ENCODE results near the gene SUPT5H.

The SUPT5H gene

GRCh38 chr19:39405261-39405957 is 40.0 kb upstream of the SUPT5H start:
- H3K27me3 ChIP-seq (ENCODE audit: control insufficient read depth, insufficient read depth, low read length) = no peaks in the 10 kb centered on the region
- no peaks in the 10 kb centered on the region for H3K9me3 ChIP-seq (replicated peaks; ENCODE audit: low read length)
- H3K36me3 ChIP-seq (ENCODE audit: insufficient read depth, low read length) = peaks cover 15% of the 10 kb centered on the region
- peak overlapping the region; percentile 77 for H3K9ac ChIP-seq (ENCODE audit: low read depth, low read length)
- H3K4me3 ChIP-seq (ENCODE audit: low read length) = no peak overlapping the region
- peak overlapping the region; percentile 88 for H3K4me2 ChIP-seq (ENCODE audit: low read length)
- peaks cover 44% of the 10 kb centered on the region for H3K4me1 ChIP-seq (ENCODE audit: control insufficient read depth, insufficient read depth, low read length)

DNA sequence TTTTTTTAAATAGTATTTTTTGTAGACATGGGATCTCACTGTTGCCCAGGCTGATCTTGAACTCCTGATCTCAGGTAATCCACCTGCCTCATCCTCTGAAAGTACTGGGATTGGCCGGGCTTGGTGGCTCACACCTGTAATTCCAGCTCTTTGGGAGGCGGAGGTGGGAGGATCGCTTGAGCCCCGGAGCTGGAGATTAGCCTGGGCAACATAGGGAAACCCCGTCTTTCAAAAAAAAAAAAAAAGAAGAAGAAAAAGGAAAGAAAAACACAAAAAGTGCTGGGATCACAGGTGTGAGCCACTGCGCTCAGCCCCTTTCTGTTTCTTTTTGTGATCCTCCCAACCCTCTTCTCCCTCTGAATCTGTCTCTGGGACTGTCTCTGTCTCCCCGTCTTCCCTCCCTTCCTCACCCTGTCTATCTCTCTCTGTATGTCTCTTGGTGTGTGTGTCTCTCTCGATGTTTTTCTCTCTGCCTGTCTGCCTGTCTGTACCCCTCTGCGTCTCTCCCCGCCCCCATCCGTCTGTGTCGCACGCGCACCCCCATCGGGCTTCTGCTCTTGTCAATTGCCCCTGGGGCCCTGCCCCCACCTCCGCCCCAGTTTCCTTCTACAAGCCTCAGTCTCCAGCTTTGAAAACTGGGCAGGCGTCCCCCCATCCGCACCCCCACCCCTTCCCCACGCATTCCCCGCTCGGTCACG is 39.3 kb upstream of the SUPT5H start:
- Histone ChIP-seq H3K4me1 (ENCODE audit: control insufficient read depth, insufficient read depth, low read length) (peaks cover 49% of the 10 kb centered on the region), H3K9ac (ENCODE audit: low read depth, low read length) (peak overlapping the region; percentile 77)

GRCh38 chr19:39406656-39407409 is 38.5 kb upstream of the SUPT5H start, which contains the start of gene ZFP36:
Gene ZFP36 (plus strand): TSS chr19:39406847. CDS start chr19:39406905, 58 bp downstream.
- H3K27me3 ChIP-seq (ENCODE audit: control insufficient read depth, insufficient read depth, low read length) = no peaks in the 10 kb centered on the region
- peak within 1 kb of the TSS; percentile 88 for H3K4me2 ChIP-seq (ENCODE audit: low read length)
- H3K9me3 ChIP-seq (replicated peaks; ENCODE audit: low read length) = no peaks in the 10 kb centered on the region
- peaks cover 15% of the 10 kb centered on the region for H3K36me3 ChIP-seq (ENCODE audit: insufficient read depth, low read length)
- peaks cover 47% of the 10 kb centered on the region for H3K4me1 ChIP-seq (ENCODE audit: control insufficient read depth, insufficient read depth, low read length)
- H3K4me3 ChIP-seq (ENCODE audit: low read length) = peak within 1 kb of the TSS; percentile 80
- peak within 1 kb of the TSS; percentile 91 for H3K9ac ChIP-seq (ENCODE audit: low read depth, low read length)

More for the DNA sequence above, 39.3 kb upstream of the SUPT5H start:
- H3K4me3 ChIP-seq (ENCODE audit: low read length) = peak overlapping the region; percentile 80
- no peaks in the 10 kb centered on the region for H3K27me3 ChIP-seq (ENCODE audit: control insufficient read depth, insufficient read depth, low read length)
- H3K9me3 ChIP-seq (replicated peaks; ENCODE audit: low read length) = no peaks in the 10 kb centered on the region
- peak overlapping the region; percentile 88 for H3K4me2 ChIP-seq (ENCODE audit: low read length)
- H3K36me3 ChIP-seq (ENCODE audit: insufficient read depth, low read length) = peaks cover 15% of the 10 kb centered on the region

GRCh38 chr19:39407410-39407659 is 38.0 kb upstream of the SUPT5H start:
- Histone ChIP-seq H3K4me3 (ENCODE audit: low read length) (peak overlapping the region; percentile 80), H3K36me3 (ENCODE audit: insufficient read depth, low read length) (peaks cover 15% of the 10 kb centered on the region), H3K4me2 (ENCODE audit: low read length) (peak overlapping the region; percentile 86), H3K9me3 (replicated peaks; ENCODE audit: low read length) (no peaks in the 10 kb centered on the region), H3K9ac (ENCODE audit: low read depth, low read length) (peak overlapping the region; percentile 91), H3K27me3 (ENCODE audit: control insufficient read depth, insufficient read depth, low read length) (no peaks in the 10 kb centered on the region), H3K4me1 (ENCODE audit: control insufficient read depth, insufficient read depth, low read length) (peaks cover 42% of the 10 kb centered on the region)

- peaks cover 15% of the 10 kb centered on the region for H3K36me3 ChIP-seq (ENCODE audit: insufficient read depth, low read length)
- H3K9ac ChIP-seq (ENCODE audit: low read depth, low read length) = peak overlapping the region; percentile 91
- H3K4me2 ChIP-seq (ENCODE audit: low read length) = peak overlapping the region; percentile 86
- peak overlapping the region; percentile 80 for H3K4me3 ChIP-seq (ENCODE audit: low read length)
- H3K4me1 ChIP-seq (ENCODE audit: control insufficient read depth, insufficient read depth, low read length) = peaks cover 37% of the 10 kb centered on the region
- no peaks in the 10 kb centered on the region for H3K27me3 ChIP-seq (ENCODE audit: control insufficient read depth, insufficient read depth, low read length)
- H3K9me3 ChIP-seq (replicated peaks; ENCODE audit: low read length) = no peaks in the 10 kb centered on the region
These were observed 37.6 kb upstream of the SUPT5H start for GRCh38 chr19:39407660-39408391.

DNA sequence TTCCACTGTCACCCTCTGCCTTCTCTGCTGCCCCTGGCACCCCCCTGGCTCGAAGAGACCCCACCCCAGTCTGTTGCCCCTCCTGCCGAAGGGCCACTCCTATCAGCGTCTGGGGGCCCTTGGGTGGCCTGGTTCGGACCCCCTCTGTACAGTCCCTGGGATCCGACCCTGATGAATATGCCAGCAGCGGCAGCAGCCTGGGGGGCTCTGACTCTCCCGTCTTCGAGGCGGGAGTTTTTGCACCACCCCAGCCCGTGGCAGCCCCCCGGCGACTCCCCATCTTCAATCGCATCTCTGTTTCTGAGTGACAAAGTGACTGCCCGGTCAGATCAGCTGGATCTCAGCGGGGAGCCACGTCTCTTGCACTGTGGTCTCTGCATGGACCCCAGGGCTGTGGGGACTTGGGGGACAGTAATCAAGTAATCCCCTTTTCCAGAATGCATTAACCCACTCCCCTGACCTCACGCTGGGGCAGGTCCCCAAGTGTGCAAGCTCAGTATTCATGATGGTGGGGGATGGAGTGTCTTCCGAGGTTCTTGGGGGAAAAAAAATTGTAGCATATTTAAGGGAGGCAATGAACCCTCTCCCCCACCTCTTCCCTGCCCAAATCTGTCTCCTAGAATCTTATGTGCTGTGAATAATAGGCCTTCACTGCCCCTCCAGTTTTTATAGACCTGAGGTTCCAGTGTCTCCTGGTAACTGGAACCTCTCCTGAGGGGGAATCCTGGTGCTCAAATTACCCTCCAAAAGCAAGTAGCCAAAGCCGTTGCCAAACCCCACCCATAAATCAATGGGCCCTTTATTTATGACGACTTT is 36.8 kb upstream of the SUPT5H start:
- Histone ChIP-seq H3K27me3 (ENCODE audit: control insufficient read depth, insufficient read depth, low read length) (no peaks in the 10 kb centered on the region), H3K4me2 (ENCODE audit: low read length) (peak overlapping the region; percentile 86), H3K4me1 (ENCODE audit: control insufficient read depth, insufficient read depth, low read length) (peaks cover 31% of the 10 kb centered on the region), H3K9me3 (replicated peaks; ENCODE audit: low read length) (no peaks in the 10 kb centered on the region), H3K36me3 (ENCODE audit: insufficient read depth, low read length) (peaks cover 15% of the 10 kb centered on the region), H3K9ac (ENCODE audit: low read depth, low read length) (peak overlapping the region; percentile 91), H3K4me3 (ENCODE audit: low read length) (peak overlapping the region; percentile 80)

GRCh38 chr19:39409208-39410016 is 36.0 kb upstream of the SUPT5H start:
- Histone ChIP-seq H3K9me3 (replicated peaks; ENCODE audit: low read length) (no peaks in the 10 kb centered on the region), H3K36me3 (ENCODE audit: insufficient read depth, low read length) (peaks cover 15% of the 10 kb centered on the region), H3K4me2 (ENCODE audit: low read length) (peak overlapping the region; percentile 86), H3K9ac (ENCODE audit: low read depth, low read length) (peak overlapping the region; percentile 91), H3K4me1 (ENCODE audit: control insufficient read depth, insufficient read depth, low read length) (peaks cover 29% of the 10 kb centered on the region), H3K4me3 (ENCODE audit: low read length) (peak overlapping the region; percentile 80), H3K27me3 (ENCODE audit: control insufficient read depth, insufficient read depth, low read length) (no peaks in the 10 kb centered on the region)

- peaks cover 37% of the 10 kb centered on the region for H3K4me1 ChIP-seq (ENCODE audit: control insufficient read depth, insufficient read depth, low read length)
- H3K4me2 ChIP-seq (ENCODE audit: low read length) = peak overlapping the region; percentile 86
- peaks cover 15% of the 10 kb centered on the region for H3K36me3 ChIP-seq (ENCODE audit: insufficient read depth, low read length)
- no peaks in the 10 kb centered on the region for H3K27me3 ChIP-seq (ENCODE audit: control insufficient read depth, insufficient read depth, low read length)
- H3K9ac ChIP-seq (ENCODE audit: low read depth, low read length) = peak overlapping the region; percentile 91
- no peaks in the 10 kb centered on the region for H3K9me3 ChIP-seq (replicated peaks; ENCODE audit: low read length)
- peak overlapping the region; percentile 80 for H3K4me3 ChIP-seq (ENCODE audit: low read length)
These were observed 35.2 kb upstream of the SUPT5H start for GRCh38 chr19:39410017-39410830.

DNA sequence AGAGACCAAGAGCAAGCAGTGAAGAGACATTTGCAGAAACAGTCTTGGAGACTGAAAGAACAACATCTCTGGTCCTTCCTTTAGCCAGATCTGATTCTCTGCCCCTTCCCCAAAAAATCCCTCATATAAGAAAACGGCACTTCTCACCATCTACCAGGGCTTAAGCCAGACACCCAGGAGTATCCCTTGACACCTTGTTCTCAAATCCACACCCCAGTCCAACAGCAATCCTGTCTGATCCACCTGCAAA is 34.6 kb upstream of the SUPT5H start:
- no peaks in the 10 kb centered on the region for H3K9me3 ChIP-seq (replicated peaks; ENCODE audit: low read length)
- peaks cover 38% of the 10 kb centered on the region for H3K4me1 ChIP-seq (ENCODE audit: control insufficient read depth, insufficient read depth, low read length)
- no peaks in the 10 kb centered on the region for H3K27me3 ChIP-seq (ENCODE audit: control insufficient read depth, insufficient read depth, low read length)
- peak overlapping the region; percentile 91 for H3K9ac ChIP-seq (ENCODE audit: low read depth, low read length)
- H3K36me3 ChIP-seq (ENCODE audit: insufficient read depth, low read length) = peaks cover 17% of the 10 kb centered on the region
- H3K4me3 ChIP-seq (ENCODE audit: low read length) = peak overlapping the region; percentile 80
- H3K4me2 ChIP-seq (ENCODE audit: low read length) = peak overlapping the region; percentile 86

All from skeletal muscle satellite cell (primary cell).